Measurements from ENCODE around the gene PCDHGA6. TPM values are rescaled to one million over a fixed set of nuclear protein-coding genes. Genes with fewer than 3 reads are reported as not detected.

The PCDHGA6 gene
- polyA plus RNA-seq, 1 donor from 2014 or later = 0.09 TPM

GRCh38 chr5:141409598-141410306 lies 36.1 kb downstream of the PCDHGA6 start:
- no peak overlapping the region for H3K9ac ChIP-seq (ENCODE audit: low read length)
- peaks cover 49% of the 10 kb centered on the region for H3K36me3 ChIP-seq (ENCODE audit: insufficient read depth, low read length)
- H4K20me1 ChIP-seq (ENCODE audit: insufficient read depth) = no peaks in the 10 kb centered on the region
- H3K4me2 ChIP-seq (ENCODE audit: low read length) = no peak overlapping the region
- no peaks in the 10 kb centered on the region for H3K27me3 ChIP-seq (ENCODE audit: insufficient read depth, low read depth, low read length)
- no peak overlapping the region for H2AFZ ChIP-seq (ENCODE audit: low read depth, low read length)
- H3F3A ChIP-seq (ENCODE audit: insufficient read depth, low read length, poor library complexity, severe bottlenecking) = peaks cover 9% of the 10 kb centered on the region
- TF ChIP-seq TAF1 (IDR thresholded peaks at IDR 0.05; ENCODE audit: low read depth) (no peak), EZH2 (IDR thresholded peaks at IDR 0.05; ENCODE audit: borderline replicate concordance, insufficient read depth, low read length, poor library complexity, severe bottlenecking) (no peak), RAD21 (conservative IDR thresholded peaks at IDR 0.05) (no peak), POLR2AphosphoS5 (IDR thresholded peaks at IDR 0.05) (no peak), SMC3 (conservative IDR thresholded peaks at IDR 0.05; ENCODE audit: poor library complexity) (no peak), REST (IDR thresholded peaks at IDR 0.05; ENCODE audit: borderline replicate concordance) (no peak), MXI1 (conservative IDR thresholded peaks at IDR 0.05; ENCODE audit: poor library complexity, severe bottlenecking) (no peak), EP300 (conservative IDR thresholded peaks at IDR 0.05; ENCODE audit: poor library complexity, severe bottlenecking) (no peak)
- TF ChIP-seq, protein P1, sequence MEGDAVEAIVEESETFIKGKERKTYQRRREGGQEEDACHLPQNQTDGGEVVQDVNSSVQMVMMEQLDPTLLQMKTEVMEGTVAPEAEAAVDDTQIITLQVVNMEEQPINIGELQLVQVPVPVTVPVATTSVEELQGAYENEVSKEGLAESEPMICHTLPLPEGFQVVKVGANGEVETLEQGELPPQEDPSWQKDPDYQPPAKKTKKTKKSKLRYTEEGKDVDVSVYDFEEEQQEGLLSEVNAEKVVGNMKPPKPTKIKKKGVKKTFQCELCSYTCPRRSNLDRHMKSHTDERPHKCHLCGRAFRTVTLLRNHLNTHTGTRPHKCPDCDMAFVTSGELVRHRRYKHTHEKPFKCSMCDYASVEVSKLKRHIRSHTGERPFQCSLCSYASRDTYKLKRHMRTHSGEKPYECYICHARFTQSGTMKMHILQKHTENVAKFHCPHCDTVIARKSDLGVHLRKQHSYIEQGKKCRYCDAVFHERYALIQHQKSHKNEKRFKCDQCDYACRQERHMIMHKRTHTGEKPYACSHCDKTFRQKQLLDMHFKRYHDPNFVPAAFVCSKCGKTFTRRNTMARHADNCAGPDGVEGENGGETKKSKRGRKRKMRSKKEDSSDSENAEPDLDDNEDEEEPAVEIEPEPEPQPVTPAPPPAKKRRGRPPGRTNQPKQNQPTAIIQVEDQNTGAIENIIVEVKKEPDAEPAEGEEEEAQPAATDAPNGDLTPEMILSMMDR (IDR thresholded peaks at IDR 0.05; ENCODE audit: poor library complexity, severe bottlenecking) = no peak
- H3K79me2 ChIP-seq (replicated peaks; ENCODE audit: insufficient read depth, low read length) = peaks cover 44% of the 10 kb centered on the region
- no peaks in the 10 kb centered on the region for H3K9me2 ChIP-seq (ENCODE audit: insufficient read depth, low read length)
- peaks cover 53% of the 10 kb centered on the region for H3K9me3 ChIP-seq (ENCODE audit: low read length)
- no peak overlapping the region for H3K27ac ChIP-seq (ENCODE audit: low read length)
- peak overlapping the region; percentile 66 for H3K4me3 ChIP-seq (ENCODE audit: low read length)

DNA sequence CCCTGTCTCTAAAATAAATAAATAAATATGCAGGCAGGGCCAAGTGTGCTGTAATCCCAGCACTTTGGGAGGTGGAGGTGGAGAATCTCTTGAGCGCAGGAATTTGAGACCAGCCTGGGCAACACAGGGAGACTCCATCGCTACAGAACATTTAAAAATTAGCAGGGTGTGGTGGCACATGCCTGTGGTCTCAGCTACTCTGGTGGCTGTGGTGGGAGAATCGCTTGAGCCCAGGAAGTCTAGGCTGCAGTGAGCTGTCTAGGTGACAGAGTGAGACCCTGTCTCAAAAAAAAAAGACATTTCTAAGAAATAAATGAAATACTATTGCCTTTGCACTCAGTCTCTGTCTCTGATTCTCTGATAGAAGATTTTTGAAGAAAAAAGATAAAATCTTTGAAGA lies 37.9 kb downstream of the PCDHGA6 start:
- Histone ChIP-seq H3K27ac (ENCODE audit: low read length) (no peak overlapping the region), H3K27me3 (ENCODE audit: insufficient read depth, low read depth, low read length) (no peaks in the 10 kb centered on the region), H4K20me1 (ENCODE audit: insufficient read depth) (no peaks in the 10 kb centered on the region), H2AFZ (ENCODE audit: low read depth, low read length) (no peak overlapping the region), H3K9me3 (ENCODE audit: low read length) (peaks cover 66% of the 10 kb centered on the region), H3K4me2 (ENCODE audit: low read length) (peak overlapping the region; percentile 44), H3K9me2 (ENCODE audit: insufficient read depth, low read length) (no peaks in the 10 kb centered on the region), H3K79me2 (replicated peaks; ENCODE audit: insufficient read depth, low read length) (peaks cover 53% of the 10 kb centered on the region), H3F3A (ENCODE audit: insufficient read depth, low read length, poor library complexity, severe bottlenecking) (peaks cover 9% of the 10 kb centered on the region), H3K9ac (ENCODE audit: low read length) (no peak overlapping the region), H3K4me3 (ENCODE audit: low read length) (peak overlapping the region; percentile 66), H3K36me3 (ENCODE audit: insufficient read depth, low read length) (peaks cover 67% of the 10 kb centered on the region)
- TF ChIP-seq EZH2 (IDR thresholded peaks at IDR 0.05; ENCODE audit: borderline replicate concordance, insufficient read depth, low read length, poor library complexity, severe bottlenecking) (no peak), SMC3 (conservative IDR thresholded peaks at IDR 0.05; ENCODE audit: poor library complexity) (no peak), RAD21 (conservative IDR thresholded peaks at IDR 0.05) (no peak), REST (IDR thresholded peaks at IDR 0.05; ENCODE audit: borderline replicate concordance) (no peak)
- TF ChIP-seq, protein P1 (IDR thresholded peaks at IDR 0.05; ENCODE audit: poor library complexity, severe bottlenecking) = no peak
